Occipital lobe (tissue), 2 donors: ENCODE data around the gene CKM. TPM values are rescaled to one million over a fixed set of nuclear protein-coding genes. Genes with fewer than 3 reads are reported as not detected.
"Not testable (repeated sequence)": the region's sequence is repeated elsewhere in the genome, so short reads cannot be mapped to it uniquely, and the experiment has no call there.

Experiments
- DNase-seq: peaks from one replicate; lab custom pipeline; 2025; lab: John Stamatoyannopoulos, UW
- total RNA-seq: library from RNA; depleted of rRNA; stranded (reverse); fragments of >200 nt; gene quantifications from one replicate; pipeline ENCODE4 v1.2.3, GENCODE V29; 2014

Gene CKM
- total RNA-seq, 1 donor from 2014 or later, result 1.2 TPM

DNA sequence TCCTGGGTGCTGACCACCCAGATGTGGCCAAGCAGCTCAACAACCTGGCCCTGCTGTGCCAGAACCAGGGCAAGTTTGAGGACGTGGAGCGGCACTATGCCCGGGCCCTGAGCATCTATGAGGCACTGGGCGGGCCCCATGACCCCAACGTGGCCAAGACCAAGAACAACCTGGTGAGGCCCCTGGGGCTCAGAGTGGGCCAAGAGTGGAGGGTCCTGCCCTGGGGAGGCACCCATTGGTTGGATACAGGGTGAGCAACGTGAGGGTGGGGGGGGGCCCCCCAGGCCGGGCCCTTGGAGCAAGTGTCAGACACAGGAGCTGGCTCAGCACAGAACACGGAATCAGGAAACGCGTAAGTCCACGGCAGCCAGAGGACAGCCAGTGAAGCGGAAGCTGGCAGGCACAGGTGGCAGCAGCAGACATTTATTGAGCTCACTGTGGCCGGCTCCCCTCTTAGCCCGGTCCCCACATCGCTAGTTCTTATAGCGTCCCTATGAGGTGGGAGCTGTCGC lies 26.8 kb upstream of the CKM start:
- DNase-seq, result no peak

DNA sequence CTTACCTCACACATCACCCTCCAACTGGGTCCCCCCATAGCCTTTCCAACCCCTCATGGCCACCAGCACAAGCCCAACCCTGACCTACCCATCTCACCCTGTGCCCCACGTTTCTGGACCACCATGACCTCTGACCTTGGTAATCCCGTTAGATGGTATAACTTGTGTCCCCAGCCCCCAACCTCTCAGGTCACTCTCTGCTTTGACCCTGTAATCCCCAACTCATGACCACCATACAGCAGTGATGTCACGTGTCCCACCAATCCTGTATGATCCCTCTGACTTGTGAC lies 26.4 kb upstream of the CKM start:
- DNase-seq, result no peak

DNA sequence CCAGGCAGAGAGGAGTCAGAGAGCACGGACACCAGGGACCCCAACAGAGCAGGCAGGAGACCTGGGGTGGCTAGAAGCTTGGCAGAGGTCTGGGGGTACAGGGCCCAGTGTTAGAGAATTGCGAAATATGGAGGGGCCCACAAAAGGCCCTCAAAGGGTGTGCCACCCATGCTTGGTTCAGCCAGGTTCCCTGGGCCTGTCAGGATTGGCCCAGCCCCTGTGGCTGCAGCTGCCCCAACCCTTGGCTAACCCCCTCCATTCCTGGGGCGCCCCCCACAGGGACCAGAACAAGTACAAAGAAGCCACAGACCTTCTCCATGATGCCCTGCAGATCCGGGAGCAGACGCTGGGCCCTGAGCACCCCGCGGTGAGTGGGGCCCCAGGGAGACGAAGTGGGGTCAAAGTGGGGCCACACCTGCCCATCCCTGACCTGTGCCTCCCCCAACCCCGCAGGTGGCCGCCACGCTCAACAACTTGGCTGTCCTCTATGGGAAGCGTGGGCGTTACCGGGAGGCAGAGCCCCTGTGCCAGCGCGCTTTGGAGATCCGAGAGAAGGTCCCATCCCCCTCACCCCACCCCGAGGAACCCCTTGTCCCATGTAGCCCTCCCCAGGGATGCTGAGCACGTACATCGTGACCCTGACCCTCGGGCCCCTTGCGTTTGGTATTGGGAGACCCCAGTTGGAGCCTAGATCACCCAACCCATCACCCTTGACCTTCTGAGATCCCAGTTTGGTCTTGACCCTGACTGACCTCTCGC lies 25.9 kb upstream of the CKM start:
- DNase-seq, result no peak

DNA sequence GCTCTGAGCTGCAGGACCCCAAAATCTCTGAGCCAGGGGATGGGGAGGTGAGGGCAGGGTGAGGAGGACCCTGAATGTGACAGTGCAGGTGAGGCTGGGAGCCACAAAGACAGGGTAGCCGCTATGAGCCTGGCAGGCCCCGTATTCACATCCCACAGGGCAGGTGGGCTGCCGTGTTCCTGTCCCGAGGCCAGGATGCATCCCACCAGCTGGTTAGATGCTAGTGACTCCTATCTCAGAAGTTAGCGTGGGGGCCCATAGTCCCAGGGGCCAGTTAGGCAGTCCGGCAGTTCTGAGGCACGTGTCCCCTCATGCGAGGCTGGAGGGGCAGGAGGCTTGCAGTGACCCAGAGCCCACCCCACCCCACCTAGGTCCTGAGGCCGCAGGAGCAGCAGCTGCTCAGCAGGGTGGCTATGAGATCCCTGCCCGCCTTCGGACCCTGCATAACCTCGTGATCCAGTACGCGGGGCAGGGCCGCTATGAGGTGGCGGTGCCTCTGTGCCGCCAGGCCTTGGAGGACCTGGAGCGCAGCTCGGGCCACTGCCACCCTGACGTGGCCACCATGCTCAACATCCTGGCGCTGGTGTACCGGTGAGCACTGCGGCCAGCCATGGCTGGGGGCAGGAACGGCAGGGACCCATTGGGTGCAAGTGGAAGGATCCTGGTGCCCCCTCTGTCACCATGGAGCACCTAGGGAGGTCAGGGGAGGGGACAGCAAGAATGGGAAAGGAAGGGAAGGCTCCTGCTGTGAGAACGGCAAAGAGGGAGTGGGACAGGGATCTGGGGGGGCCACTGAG lies 25.1 kb upstream of the CKM start:
- no peak for DNase-seq

DNA sequence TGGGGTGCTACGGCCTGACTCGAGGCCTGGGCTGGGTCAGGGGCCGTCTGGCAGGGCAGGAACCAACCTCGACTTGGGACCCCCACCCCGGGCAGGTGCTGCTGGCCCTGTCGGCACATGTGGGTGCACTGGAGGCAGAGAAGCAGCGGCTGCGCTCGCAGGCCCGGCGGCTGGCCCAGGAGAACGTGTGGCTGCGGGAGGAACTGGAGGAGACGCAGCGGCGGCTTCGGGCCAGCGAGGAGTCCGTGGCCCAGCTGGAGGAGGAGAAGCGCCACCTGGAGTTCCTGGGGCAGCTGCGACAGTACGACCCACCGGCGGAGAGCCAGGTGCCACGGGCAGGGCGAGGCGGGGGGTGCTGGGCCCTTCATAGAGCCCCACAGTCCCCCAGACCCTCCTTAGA lies 23.8 kb upstream of the CKM start:
- DNase-seq, result no peak

DNA sequence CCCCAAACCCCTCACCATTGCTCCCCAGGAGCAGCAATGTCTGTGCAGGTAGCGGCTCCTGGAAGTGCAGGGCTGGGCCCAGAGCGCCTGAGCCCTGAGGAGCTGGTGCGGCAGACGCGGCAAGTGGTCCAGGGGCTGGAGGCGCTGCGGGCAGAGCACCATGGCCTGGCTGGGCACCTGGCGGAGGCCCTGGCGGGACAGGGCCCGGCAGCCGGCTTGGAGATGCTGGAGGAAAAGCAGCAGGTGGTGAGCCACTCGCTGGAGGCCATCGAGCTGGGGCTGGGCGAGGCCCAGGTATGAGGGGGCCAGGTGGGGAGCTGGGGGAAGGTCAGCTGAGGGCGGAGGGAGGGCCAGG lies 22.8 kb upstream of the CKM start:
- DNase-seq, result no peak

DNA sequence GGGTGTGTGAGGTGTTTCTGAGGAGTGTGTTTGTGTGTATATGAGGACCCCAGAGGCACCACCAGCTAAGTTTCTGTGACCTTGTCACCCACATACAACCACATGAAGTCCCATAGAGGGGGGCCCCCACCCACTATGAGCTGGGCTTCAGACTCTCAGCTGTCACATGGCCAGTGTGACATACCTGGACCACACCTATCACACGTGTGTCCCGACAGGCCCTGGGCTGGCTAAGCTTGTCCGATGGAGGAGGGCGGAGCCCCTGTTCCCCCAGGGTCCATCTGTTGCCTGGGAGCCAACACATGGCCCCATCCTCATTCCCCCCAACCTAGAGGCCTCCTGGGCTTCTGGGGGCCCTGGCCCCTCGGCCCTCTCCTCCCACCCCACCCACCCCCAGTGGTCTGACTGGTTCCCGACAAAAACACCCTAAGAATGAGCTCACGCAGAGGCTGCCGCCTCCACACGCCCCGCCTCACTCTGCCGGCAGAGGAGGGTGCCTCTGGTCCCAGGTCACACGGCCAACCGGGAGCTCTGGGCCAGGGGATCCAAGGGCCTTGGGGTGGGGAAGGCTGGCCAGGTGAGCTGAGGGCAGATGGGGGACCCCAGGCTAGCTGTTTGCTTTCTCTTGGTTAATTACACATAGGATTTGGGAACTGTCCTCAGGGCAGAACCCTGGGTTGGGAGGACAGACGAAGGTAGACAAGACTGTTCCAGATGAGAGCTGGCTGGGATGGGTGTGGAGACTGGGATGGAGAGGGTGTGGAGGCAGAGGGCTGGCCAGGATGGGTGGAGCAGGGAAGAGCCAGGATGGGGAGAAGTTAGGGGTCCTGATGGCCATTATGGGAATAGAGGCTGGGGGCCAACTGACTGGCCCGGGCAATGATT lies 22.2 kb upstream of the CKM start:
- DNase-seq, result no peak

DNA sequence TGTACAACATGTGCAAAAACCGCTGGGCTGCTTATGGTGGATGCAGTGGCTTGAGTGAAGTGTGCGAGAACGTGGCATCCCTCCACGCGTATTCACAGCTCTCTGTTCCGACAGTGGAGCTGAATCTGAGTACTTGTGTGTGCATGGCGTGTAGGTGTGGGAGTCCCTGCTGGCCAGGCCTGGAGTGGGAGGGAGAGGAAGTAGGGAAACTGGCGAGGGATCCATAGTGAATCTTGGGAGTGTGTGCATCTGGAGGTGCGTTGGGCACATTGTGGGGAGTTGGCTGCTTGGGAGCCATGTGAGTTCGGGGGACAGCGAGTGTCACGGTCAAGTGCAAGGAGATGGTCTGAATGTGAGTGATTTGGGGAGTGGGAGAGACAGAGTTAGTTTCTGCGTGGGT lies 20.2 kb upstream of the CKM start:
- DNase-seq, result no peak

DNA sequence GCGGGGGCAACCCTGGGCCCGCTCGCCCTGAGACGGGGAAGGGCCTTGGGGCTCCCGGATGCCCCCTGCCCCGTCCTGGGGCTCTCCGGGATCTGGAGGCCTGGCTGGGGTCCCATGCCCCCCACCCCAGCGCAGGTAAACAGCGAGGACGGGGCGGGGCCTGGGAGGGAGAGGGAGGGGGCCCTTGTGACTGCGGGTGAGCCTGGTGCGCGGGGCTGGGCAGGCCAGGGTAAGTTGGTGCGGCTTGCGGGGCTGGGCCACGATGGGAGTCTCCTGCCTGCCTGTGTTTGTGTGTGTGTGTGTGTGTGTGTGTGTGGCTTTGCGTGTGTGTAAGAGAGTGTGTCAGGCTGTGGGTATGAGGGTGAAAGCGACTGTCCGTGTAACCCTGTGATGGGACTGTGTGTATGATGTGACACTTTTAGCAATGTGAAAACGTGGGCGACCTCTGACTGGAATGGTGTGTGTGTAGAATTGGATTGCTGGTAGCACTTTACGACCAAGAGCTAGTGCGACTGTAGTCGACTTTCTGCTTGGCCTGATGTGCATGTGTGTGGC lies 18.3 kb upstream of the CKM start:
- no peak for DNase-seq

DNA sequence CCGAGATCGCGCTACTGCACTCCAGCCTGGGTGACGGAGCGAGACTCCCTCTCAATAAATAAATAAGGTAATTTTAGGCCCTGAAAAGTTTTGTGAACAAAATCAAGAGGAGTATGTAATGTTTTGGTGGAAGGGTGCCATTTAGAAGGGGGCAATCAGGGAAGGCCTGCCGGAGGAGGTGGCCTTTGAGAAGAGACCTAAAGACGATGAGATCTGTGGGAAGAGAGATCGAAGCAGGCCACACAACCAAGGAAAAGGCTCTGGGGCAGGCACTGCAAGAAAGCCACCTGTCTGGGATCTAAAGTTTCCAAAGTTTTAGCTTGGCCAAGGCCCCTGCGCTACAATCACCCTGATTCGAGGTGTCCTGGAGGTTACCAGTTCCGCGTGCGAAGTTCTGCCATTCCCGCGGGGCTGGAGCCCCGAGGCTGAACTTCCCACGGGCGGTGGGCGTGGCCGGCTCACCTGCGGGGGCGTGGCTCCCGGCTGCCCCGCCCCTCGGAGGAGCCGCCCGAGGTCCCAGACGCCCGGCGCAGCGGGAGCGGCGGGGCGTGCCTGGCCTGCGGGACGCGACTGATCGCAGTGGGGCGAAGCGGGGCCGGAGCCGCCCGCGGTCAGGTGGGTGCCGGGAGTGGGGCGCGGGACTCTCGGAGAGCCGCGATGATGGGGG lies 17.7 kb upstream of the CKM start, which contains the start of gene KLC3:
TSS of gene KLC3 (plus strand) at position 519 of the 667 bp plus-strand sequence. CDS start 4,792 bp downstream, outside the sequence.
- no peak for DNase-seq

DNA sequence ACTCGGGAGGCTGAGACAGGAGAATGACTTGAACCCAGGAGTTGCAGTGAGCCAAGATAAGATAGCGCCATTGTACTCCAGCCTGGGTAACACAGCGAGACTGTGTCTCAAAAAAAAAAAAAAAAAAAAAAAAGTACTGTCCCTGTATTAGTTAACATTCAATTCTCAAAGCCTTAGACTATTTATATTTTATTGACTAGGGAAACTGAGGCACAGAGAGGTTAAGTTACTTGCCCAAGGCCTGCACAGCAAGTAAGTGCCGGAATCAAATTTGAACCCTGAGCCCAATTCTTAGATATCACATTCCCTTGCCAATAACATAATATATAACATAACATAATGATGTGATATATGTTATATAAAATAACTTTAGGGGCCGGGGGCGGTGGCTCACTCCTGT lies 17.0 kb upstream of the CKM start:
- DNase-seq, result no peak

DNA sequence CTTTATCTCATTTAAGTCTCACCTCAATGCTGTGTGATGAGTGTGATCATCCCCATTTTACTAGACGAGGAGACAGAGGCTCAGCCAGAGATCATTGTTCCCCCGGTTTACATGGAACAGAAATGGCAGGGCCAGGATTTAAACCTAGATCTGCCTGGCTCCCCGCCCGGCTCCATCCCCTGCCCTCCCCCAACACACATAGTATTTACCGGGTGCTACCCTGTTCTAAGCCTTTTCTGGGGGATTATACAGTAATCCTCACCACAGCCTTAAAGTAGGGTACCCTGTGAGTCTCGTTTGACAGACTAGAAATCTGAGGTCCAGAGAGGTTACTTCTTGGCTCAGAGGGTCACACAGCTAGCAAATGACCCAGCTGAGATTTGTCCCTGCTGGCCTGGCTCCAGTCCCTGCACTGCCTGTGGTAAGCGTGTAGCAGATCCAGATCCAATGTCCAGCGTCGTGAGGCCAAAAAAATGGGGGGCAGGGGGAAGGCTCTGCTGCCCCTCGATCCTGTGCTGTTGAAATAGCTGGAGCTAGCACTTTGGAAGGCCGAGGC lies 14.1 kb upstream of the CKM start:
- no peak for DNase-seq

DNA sequence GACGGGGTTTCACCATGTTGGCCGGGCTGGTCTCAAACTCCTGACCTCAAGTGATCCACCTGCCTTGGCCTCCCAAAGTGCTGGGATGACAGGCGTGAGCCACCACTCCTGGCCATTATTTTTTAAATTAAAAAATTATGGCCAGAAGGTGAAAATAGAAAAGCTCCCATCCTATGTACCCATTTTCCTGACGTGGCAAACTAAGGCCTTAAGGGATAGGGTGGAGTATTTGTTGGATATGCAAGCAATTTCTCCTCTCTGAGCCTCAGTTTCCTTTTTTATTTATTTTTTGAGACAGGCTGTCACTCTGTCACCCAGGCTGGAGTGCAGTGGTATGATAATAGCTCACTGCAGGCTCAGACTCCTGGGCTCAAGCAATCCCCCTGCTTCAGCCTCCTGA lies 12.2 kb upstream of the CKM start:
- not testable (repeated sequence) for DNase-seq

DNA sequence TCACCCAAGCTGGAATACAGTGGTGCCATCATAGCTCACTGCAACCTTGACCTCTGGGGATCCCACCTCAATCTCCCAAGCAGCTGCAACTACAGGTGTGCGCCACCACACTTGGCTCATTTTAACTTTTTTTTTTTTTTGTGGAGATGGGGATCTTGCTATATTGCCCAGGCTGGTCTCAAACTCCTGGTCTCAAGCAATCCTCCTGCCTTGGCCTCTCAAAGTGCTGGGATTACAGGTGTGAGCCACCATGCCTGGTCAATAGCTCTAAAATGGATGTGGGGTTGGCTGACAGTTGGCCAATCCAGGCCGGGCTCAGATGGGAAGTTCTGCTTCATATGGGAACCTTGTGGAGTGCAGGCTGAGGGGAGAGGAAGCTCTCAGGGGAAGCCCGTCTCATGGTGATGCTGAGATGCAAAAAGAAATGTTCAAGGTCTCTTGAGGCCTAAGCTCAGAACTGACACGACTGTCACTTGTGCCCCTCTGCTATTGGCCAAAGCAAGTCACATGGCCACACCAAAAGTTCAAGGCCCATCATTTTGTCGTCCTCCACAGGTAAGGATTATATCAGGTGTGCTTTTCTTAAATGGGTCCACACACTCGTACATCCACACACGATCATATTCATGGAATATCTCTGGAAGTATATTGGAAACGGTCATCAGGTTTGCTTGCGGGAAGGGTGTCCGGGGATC lies 11.1 kb upstream of the CKM start:
- no peak for DNase-seq

DNA sequence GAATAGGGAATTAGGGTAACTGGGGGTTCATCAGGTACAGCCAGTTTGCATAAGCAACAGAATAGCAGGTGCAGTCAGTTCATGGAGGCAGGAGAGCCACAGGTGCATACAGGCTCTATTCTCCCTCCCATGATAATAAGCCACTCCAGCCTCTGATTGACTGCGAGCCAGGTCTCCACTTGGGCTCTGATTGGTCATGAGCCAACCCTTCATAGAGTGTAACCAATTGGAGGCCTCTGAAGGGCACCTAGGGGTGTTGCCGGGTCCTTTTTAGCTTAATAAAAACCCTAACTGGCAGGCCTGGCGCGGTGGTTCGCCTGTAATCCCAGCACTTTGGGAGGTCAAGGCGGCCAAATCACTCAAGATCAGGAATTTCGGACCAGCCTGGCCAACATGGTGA lies 8.7 kb upstream of the CKM start:
- no peak for DNase-seq

DNA sequence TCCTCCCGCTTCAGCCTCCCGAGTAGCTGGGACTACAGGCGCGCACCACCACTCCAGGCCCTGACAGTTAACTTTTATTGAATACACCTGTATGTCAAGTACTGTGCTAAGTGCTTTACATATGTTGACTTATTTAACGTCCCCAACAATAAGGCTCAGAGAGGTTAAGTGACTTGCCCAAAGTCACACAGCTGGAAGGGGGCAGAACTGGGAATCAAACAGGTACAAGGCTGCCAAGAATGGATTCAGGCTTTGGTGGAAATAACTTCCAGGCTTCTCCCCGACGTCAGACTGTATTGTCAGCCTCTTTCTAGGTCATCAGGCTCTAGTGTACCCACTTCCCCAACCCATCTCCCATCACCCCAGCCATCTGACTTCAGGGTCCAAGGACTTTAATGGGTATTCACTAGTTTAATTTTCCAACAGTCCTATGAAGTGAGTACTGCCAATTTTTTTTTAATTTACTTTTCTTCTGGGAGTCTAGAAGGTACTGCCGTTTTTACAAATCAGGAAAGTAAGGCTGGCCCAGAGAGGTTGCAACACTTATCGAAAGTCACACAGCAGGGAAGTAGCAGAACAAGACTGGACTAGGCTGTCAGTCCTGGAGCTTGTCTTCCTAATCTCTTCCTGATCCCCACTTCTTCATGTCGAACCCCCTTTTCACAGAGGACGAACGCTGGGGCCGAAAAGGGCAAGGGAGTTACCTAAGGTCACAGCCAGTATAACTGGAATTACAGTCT lies 4.9 kb upstream of the CKM start:
- DNase-seq, result no peak

DNA sequence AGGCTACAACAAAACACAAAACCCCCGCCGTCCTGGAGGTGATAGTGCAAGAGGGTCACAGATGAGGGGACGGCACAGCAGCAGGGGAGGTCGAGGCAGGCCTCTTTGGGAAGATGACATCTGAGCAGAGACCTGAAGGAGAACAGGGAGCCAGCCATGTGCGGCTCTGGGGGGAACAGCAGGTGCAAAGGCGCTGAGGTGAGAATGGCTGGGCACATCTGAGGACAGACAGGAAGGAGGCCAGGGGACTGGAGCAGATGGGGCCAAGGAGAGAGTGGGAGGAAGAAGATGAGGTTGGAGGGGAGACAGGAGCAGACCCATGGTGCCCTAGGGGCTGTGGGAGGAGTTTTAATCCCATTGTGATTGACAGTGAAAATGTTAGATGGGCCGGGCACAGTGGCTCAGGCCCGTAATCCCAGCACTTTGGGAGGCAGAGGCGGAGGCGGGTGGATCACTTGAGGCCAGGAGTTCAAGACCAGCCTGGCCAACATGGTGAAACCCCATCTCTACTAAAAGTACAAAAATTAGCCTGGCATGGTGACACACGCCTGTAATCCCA lies 1.8 kb upstream of the CKM start:
- DNase-seq, result no peak

DNA sequence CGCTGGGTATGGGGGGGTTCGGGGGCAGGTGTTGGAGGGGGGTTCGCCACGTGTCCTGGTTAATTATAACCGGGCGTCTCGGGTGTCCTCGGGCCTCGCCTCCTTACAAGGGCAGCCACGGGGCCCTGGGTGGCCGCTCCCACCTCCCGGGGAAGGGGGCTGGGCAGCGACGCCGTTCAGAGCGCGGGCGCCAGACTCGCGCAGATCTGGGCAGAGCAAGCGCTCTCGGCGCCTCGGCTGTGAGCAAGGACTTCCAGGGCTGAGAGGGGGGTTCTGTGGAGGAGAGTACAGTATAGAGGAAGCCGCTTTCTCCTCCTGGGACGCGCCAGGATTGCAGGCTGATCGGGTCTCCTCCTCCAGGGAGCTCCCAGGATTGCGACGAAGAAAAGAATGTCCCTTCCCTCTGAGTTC lies 1.0 kb upstream of the CKM start:
- no peak for DNase-seq

DNA sequence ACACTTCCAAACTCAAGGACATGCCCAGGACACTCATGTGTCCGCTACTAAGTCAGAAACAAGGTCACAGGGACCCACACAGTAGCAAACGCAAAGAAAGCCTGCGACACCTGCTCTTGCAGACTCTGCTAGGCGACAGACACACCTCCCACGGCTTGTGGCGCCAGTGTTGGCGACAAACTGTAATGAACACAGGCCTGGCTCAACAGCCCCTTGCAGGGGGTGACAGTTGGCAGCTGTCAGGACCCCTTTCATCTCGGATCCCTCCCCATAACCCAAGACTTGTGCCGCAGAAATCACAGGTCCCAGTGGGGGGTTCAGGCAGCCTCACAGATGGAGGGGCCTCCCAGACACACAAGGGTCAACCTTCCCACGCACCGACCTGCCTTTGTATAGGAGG lies 364 bp downstream of the CKM start:
- DNase-seq, result no peak
